GM12891 (cell line): ENCODE measurements around the gene OSBP2.

Experiments
- POLR2A ChIP-seq: IDR thresholded peaks from 2 replicates; pipeline ENCODE4 v1.6.1; 2011; ENCODE audit warnings: low read depth, low read length, control low read depth
- POLR2AphosphoS5 ChIP-seq: IDR thresholded peaks from 2 replicates; pipeline ENCODE4 v1.6.1; 2011; ENCODE audit warnings: low read depth, low read length, control low read depth
- SPI1 ChIP-seq: IDR thresholded peaks from 2 replicates; pipeline ENCODE4 v1.6.1; 2011; ENCODE audit warnings: low read depth, low read length, control low read depth
- TAF1 ChIP-seq: IDR thresholded peaks from 2 replicates; pipeline ENCODE4 v1.6.1; 2011; ENCODE audit warnings: low read depth, low read length, control low read depth

- TF ChIP-seq TAF1 (no peak), POLR2A (no peak), POLR2AphosphoS5 (no peak), SPI1 (no peak)
Observed at GRCh38 chr22:30822216-30823014, 127.7 kb downstream of the OSBP2 start.
